Transverse colon (tissue), 3 donors: Measurements from ENCODE around the gene ECHS1.

Experiments
- EP300 ChIP-seq: sonication (generic); formaldehyde crosslinking; IDR thresholded peaks from one replicate; pipeline ENCODE4 v1.6.1; 2017; ENCODE audit warnings: antibody characterized with exemption, low read depth
- POLR2AphosphoS5 ChIP-seq, 3 donors: sonication (generic); formaldehyde crosslinking; IDR thresholded peaks; one replicate each; pipeline ENCODE4 v1.6.1; 2016; ENCODE audit warnings: antibody characterized with exemption in 3 of 3

DNA sequence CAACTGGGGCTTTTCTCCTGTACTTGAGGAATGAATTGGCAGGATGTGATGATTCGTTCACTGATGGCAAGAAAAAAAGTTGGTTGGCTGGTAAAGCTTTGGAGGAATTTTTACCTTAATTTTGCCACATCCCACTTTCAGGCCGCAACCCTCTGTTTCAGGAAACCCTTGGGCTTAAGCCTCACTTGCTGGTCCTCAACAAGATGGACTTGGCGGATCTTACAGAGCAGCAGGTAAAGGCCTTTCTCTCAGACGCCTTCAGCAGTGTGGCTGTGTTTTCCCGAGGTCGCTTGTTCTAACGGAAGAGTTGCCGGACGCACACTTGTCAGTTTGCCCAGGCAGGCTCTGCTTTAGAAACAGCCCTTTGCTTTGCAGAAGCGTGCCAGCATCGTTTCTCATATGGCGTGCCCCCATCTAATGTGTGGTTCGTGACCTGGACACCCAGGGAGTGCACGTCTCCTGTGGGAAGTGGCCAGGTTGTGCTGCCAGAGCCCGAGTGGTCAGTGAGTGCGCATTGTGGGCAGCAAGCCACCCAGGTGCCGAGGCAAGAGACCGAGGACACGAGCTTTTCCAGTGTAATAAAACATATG is 23.0 kb upstream of the ECHS1 start:
- TF ChIP-seq EP300 (no peak), POLR2AphosphoS5 (IDR thresholded peaks at IDR 0.05) (no peak)
